Spleen (tissue), 3 donors: Measurements from ENCODE around the gene MTRFR.

Experiments
- POLR2A ChIP-seq, 3 donors: fragments of 450-650 bp; IDR thresholded peaks; one replicate each; pipeline ENCODE4 v1.5.1; 2017; ENCODE audit warnings: antibody characterized with exemption in 3 of 3, mild to moderate bottlenecking in 1 of 3
- POLR2AphosphoS5 ChIP-seq, 3 donors: sonication (generic); formaldehyde crosslinking; IDR thresholded peaks; one replicate each; pipeline ENCODE4 v1.5.1; 2017; ENCODE audit warnings: antibody characterized with exemption in 3 of 3

DNA sequence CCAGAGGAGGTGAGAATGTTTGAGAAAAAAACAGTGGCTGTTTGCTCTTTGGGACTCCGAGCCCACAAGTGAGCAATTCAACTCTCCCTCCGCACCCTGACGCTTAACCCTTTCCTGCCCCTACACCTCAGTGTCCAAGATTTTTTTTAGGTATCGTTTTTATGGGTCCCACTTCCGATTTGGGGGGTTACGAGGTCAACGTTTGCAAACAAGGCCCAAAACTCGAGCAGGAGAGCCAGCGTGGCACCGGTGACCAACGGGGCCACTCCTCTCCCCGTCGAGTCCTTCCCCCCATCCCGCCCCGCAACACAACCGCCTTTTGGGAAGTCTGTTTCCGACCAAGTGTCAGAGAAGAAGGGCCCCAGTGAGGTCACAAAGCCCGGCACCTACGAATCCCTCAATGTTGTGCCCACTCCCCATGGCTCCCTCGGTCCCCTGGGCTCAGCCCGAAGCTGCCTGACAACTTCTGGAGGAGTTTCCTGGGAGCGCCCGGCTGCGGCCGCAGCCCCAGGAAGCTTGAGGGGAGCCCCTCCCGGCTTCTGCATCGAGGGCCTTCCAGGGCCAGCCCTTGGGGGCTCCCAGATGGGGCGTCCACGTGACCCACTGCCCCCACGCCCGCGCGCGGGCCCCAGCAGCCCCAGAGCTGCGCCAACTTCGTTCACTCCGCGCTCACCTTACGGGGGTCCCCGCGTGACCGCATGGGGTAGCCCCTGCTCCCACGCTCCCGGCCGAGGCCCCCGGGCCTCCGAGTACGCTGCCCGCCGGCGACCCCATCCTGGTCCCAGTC, 37.2 kb downstream of the MTRFR start:
- TF ChIP-seq POLR2AphosphoS5 (IDR thresholded peaks at IDR 0.05), result no peak
- TF ChIP-seq POLR2A (IDR thresholded peaks at IDR 0.05), result no peak
